Measurements from ENCODE around the gene ARG1. TPM values are rescaled to one million over a fixed set of nuclear protein-coding genes. Genes with fewer than 3 reads are reported as not detected.
"Not testable (repeated sequence)": the region's sequence is repeated elsewhere in the genome, so short reads cannot be mapped to it uniquely, and the experiment has no call there.

ARG1 gene
- total and polyA plus RNA-seq, 4 donors = 238 to 1,194 (median 883) TPM

GRCh38 chr6:131532580-131533039, 40.4 kb upstream of the ARG1 start:
- H3K4me3 ChIP-seq (ENCODE audit: low read depth in 1 of 3, low read length in 3 of 3) = no peak overlapping the region
- H3K27me3 ChIP-seq (ENCODE audit: control insufficient read depth in 4 of 4, insufficient read depth in 4 of 4, low read length in 3 of 4) = no peaks in the 10 kb centered on the region
- no peaks in the 10 kb centered on the region for H3K9me3 ChIP-seq (ENCODE audit: control insufficient read depth in 4 of 4, low read length in 3 of 4)
- WGBS = 71% methylated on average over 3 of the region's 3 CpGs
- no peak overlapping the region for H3K9ac ChIP-seq (ENCODE audit: low read depth in 1 of 2, low read length in 2 of 2)
- no peak overlapping the region for H3K27ac ChIP-seq (ENCODE audit: low read depth in 1 of 2, low read length in 2 of 2)
- H3K4me1 ChIP-seq (ENCODE audit: control insufficient read depth in 4 of 4, insufficient read depth in 4 of 4, low read length in 3 of 4) = peaks cover 0 to 6% (median 0%) of the 10 kb centered on the region in 4 donors
- TF ChIP-seq ZBTB33 (IDR thresholded peaks at IDR 0.05) = no peak
- TF ChIP-seq EGR1 (IDR thresholded peaks at IDR 0.05; ENCODE audit: low read depth in 2 of 2) = no peak
- TF ChIP-seq SP1 (IDR thresholded peaks at IDR 0.05) = no peak
- no peak for TF ChIP-seq HNF4G (IDR thresholded peaks at IDR 0.05)
- DNase-seq (ENCODE audit: low spot score) = no peak
- no peaks in the 10 kb centered on the region for H3K36me3 ChIP-seq (ENCODE audit: control insufficient read depth in 4 of 4, insufficient read depth in 3 of 4, low read depth in 1 of 4, low read length in 3 of 4)

- WGBS = 91% methylated on average over 4 of the region's 4 CpGs
- H3K27ac ChIP-seq (ENCODE audit: low read depth in 1 of 2, low read length in 2 of 2); H3K4me3 ChIP-seq (ENCODE audit: low read depth in 1 of 3, low read length in 3 of 3); DNase-seq (ENCODE audit: low spot score); H3K27me3 ChIP-seq (ENCODE audit: control insufficient read depth in 4 of 4, insufficient read depth in 4 of 4, low read length in 3 of 4); H3K9ac ChIP-seq (ENCODE audit: low read depth in 1 of 2, low read length in 2 of 2); H3K36me3 ChIP-seq (ENCODE audit: control insufficient read depth in 4 of 4, insufficient read depth in 3 of 4, low read depth in 1 of 4, low read length in 3 of 4); H3K9me3 ChIP-seq (ENCODE audit: control insufficient read depth in 4 of 4, low read length in 3 of 4); H3K4me1 ChIP-seq (ENCODE audit: control insufficient read depth in 4 of 4, insufficient read depth in 4 of 4, low read length in 3 of 4): not testable (repeated sequence)
These were observed 34.4 kb upstream of the ARG1 start for GRCh38 chr6:131538615-131539014.

GRCh38 chr6:131545317-131545716, 27.7 kb upstream of the ARG1 start:
- TF ChIP-seq JUND (IDR thresholded peaks at IDR 0.05) (no peak), RXRA (IDR thresholded peaks at IDR 0.05) (no peak), ZBTB33 (IDR thresholded peaks at IDR 0.05) (no peak), ATF3 (IDR thresholded peaks at IDR 0.05) (no peak), CTCF (IDR thresholded peaks at IDR 0.05; ENCODE audit: low read depth, low read length, missing input control) (no peak), REST (IDR thresholded peaks at IDR 0.05) (no peak), HNF4G (IDR thresholded peaks at IDR 0.05) (no peak), FOXA1 (IDR thresholded peaks at IDR 0.05) (no peak), FOXA2 (IDR thresholded peaks at IDR 0.05) (no peak), RAD21 (IDR thresholded peaks at IDR 0.05) (no peak), HNF4A (conservative IDR thresholded peaks at IDR 0.05) (no peak), GABPA (IDR thresholded peaks at IDR 0.05 in 1 of 2, conservative IDR thresholded peaks at IDR 0.05 in 1 of 2) (no peak), MAX (IDR thresholded peaks at IDR 0.05) (no peak), SP1 (IDR thresholded peaks at IDR 0.05) (no peak), NR2F2 (IDR thresholded peaks at IDR 0.05) (no peak), YY1 (IDR thresholded peaks at IDR 0.05) (no peak), EGR1 (IDR thresholded peaks at IDR 0.05; ENCODE audit: low read depth in 2 of 2) (no peak)
- H3K9me3 ChIP-seq (ENCODE audit: control insufficient read depth in 4 of 4, low read length in 3 of 4) = no peaks in the 10 kb centered on the region
- no peak overlapping the region for H3K27ac ChIP-seq (ENCODE audit: low read depth in 1 of 2, low read length in 2 of 2)
- 80% methylated on average over 2 of the region's 2 CpGs for WGBS
- H3K36me3 ChIP-seq (ENCODE audit: control insufficient read depth in 4 of 4, insufficient read depth in 3 of 4, low read depth in 1 of 4, low read length in 3 of 4) = no peaks in the 10 kb centered on the region
- DNase-seq (ENCODE audit: low spot score) = no peak
- H3K4me1 ChIP-seq (ENCODE audit: control insufficient read depth in 4 of 4, insufficient read depth in 4 of 4, low read length in 3 of 4) = peaks cover 5 to 28% (median 9%) of the 10 kb centered on the region in 4 donors
- H3K27me3 ChIP-seq (ENCODE audit: control insufficient read depth in 4 of 4, insufficient read depth in 4 of 4, low read length in 3 of 4) = no peaks in the 10 kb centered on the region
- no peak overlapping the region for H3K9ac ChIP-seq (ENCODE audit: low read depth in 1 of 2, low read length in 2 of 2)
- H3K4me3 ChIP-seq (ENCODE audit: low read depth in 1 of 3, low read length in 3 of 3) = no peak overlapping the region

Data from liver (tissue), 9 donors.